AG09309 (cell line): Measurements from ENCODE around the gene HECW1.
"Not testable (repeated sequence)": the region's sequence is repeated elsewhere in the genome, so short reads cannot be mapped to it uniquely, and the experiment has no call there.

Source experiments
- DNase-seq: peaks from one replicate; pipeline ENCODE4 v3.0.0-alpha.2; 2010; ENCODE audit warnings: low read depth
- H3K4me3 ChIP-seq: 2 replicates; pipeline ENCODE4 v1.5.1; 2011; ENCODE audit warnings: mild to moderate bottlenecking, low read depth, low read length, moderate library complexity; ENCODE audit not compliant: control insufficient read depth
- TF ChIP-seq, protein P1 (sequence below): IDR thresholded peaks from 2 replicates; pipeline ENCODE4 v1.5.1; 2011; ENCODE audit warnings: mild to moderate bottlenecking, low read depth, low read length, inconsistent platforms; ENCODE audit not compliant: insufficient read depth, control insufficient read depth; ENCODE audit errors: missing control alignments

Gene HECW1

DNA sequence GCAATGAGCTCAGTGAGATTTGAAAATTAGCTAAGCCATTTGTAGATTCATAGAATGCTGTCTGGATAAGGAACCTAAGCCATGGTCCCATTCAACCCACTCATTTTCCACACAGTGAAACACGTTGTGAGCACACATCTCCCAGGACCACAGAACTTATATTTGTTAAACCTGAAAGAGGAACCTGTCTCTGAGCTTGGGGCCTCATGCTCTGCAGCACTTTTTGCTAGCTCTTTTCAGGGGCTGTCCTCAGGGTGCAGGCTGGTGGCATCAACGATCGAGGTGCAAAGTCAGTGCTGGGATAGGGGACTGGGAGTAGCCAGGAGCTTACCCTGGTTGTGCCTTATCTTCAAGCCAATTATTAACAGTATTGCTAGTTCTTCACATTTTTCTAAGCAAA, 11.9 kb downstream of the HECW1 start:
- TF ChIP-seq, protein P1, sequence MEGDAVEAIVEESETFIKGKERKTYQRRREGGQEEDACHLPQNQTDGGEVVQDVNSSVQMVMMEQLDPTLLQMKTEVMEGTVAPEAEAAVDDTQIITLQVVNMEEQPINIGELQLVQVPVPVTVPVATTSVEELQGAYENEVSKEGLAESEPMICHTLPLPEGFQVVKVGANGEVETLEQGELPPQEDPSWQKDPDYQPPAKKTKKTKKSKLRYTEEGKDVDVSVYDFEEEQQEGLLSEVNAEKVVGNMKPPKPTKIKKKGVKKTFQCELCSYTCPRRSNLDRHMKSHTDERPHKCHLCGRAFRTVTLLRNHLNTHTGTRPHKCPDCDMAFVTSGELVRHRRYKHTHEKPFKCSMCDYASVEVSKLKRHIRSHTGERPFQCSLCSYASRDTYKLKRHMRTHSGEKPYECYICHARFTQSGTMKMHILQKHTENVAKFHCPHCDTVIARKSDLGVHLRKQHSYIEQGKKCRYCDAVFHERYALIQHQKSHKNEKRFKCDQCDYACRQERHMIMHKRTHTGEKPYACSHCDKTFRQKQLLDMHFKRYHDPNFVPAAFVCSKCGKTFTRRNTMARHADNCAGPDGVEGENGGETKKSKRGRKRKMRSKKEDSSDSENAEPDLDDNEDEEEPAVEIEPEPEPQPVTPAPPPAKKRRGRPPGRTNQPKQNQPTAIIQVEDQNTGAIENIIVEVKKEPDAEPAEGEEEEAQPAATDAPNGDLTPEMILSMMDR, result no peak
- H3K4me3 ChIP-seq, result no peak overlapping the region
- no peak for DNase-seq

DNA sequence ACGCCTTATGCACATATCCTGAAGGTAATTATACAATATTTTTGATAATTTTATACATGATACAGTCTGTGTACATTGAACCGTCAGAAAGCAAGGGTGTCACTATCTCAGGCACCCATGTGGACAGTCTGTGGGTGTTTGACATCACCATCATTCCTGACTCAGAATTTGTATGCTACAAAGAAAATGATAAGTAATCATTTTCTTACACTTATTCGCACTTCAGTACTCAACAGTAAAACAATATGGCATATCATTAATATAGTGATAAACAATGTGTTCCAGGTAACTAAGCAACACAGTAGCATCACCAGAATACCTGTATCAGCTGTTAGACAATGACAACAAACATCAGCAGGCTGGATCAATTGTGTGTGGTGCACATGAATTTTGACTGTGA, 17.9 kb downstream of the HECW1 start:
- TF ChIP-seq, protein P1, result no peak
- no peak overlapping the region for H3K4me3 ChIP-seq
- DNase-seq, result no peak

DNA sequence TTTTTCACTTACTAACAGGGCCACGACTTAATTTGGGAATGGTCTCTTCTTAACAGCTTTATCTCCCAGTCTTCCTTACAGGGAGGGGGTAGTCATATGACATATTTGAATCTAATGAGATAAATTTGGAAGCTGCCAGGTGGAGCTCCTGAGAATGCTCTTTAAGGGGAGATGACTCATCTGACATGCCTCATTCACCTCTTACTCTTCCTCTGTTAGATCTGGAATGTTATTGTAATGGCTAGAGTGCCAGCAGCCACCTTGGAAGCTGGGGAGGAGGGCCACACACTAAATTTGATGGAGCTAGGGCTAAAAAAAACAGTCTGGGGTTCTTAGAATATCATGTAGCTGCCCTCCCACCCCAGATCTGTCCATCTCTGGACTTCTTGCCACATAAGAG, 22.7 kb downstream of the HECW1 start:
- no peak for DNase-seq
- no peak overlapping the region for H3K4me3 ChIP-seq

DNA sequence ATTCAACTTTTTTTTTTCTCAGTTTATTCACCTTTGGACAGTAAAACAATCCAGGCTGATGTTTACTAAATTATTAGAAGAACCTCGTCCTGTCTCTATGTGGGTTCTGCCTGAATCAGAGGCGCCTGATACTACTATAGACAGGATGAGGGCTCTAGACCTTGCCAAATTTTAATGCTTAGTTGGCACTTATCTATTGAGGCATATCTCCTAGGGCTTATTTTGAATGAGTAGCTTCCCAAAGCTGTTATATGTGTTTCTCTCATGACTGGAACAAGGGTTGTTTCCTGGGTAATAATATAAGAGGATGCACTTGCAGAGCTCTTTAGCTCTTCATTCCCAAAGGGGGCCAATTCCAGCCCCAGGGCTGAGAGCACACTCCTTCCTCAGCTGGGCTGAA, 23.6 kb downstream of the HECW1 start:
- DNase-seq, result no peak
- TF ChIP-seq, protein P1, result no peak
- H3K4me3 ChIP-seq, result no peak overlapping the region

More for the DNA sequence above, 22.7 kb downstream of the HECW1 start:
- TF ChIP-seq, protein P1, result no peak

DNA sequence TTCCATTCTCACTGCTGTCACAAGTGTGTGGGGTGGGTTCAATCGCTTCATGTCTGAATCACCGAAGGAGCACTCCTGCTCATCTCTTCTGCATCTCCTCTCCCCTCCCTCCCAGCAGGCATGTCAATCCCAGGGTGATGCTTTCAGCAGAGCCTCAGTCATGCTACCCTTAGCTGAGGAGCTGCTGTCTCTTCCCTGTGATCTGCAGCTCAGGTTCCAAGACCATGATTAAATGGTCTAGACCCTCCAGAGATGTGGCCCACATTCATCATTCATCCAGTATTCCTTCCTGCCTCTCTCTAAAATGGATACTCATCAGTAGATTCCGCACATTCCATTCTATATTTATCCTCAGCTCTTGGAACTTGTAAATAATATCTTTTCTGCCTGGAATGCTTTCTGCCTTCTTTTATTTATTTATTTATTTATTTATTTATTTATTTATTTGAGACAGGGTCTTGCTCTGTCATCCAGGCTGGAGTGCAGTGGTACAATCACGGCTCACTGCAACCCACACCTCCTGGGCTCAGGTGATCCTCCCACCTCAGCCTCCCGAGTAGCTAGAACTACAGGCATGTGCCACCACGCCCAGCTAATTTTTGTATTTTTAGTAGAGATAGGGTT, 24.8 kb downstream of the HECW1 start:
- not testable (repeated sequence) for DNase-seq, H3K4me3 ChIP-seq

DNA sequence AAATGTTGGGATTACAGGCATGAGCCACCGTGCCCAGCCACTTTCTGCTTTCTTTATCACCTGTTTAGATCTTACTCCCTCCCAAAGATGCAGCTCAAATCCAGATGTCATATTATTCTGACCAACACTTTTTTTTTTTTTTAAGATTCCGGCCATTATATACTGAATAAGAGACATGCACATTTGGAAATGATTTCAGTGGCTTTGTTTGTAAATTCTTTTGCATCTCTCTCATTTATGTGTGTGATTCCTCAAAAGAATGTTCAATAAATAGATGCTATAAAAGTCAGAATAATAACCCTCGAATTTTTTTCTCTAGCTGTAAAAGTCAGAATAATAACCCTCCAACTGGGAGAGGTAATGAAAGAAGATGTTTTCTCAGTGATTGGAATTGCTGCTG, 25.4 kb downstream of the HECW1 start:
- peak; percentile 81 for DNase-seq
- no peak overlapping the region for H3K4me3 ChIP-seq
- TF ChIP-seq, protein P1, result no peak

DNA sequence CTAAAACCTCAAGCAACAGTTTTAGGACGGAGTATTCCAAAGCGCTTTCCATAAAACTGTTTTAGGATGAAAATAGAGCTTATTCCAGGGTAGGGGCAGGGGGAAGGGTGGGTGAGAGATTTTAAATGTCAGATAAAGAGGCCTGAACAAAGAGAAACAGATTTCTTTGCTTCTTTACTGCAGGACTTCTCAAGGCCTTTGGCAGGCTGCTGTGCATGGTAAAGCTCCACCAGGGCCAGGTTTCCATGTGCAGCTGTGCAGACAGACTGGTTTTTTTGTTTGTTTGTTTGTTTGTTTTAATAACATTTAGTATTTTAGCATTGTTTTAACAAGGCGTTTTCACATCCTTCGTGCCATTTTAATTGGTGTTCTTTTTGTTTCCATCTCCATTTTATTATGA, 26.3 kb downstream of the HECW1 start:
- no peak overlapping the region for H3K4me3 ChIP-seq
- TF ChIP-seq, protein P1, result no peak
- no peak for DNase-seq
